ENCODE data around the gene SELENOK.

The SELENOK gene

GRCh38 chr3:53841296-53841695 lies 50.4 kb downstream of the SELENOK start:
- no peak for DNase-seq

GRCh38 chr3:53837331-53837730 lies 54.3 kb downstream of the SELENOK start:
- DNase-seq, result no peak

- no peak for DNase-seq
Measured at GRCh38 chr3:53836084-53836872, 55.4 kb downstream of the SELENOK start.

- no peak for DNase-seq
Measured at GRCh38 chr3:53835257-53835656, 56.4 kb downstream of the SELENOK start.

- DNase-seq, result no peak
Measured at GRCh38 chr3:53834429-53835095, 57.1 kb downstream of the SELENOK start.
